Peyer's patch (tissue), 4 donors: ENCODE results near the gene SLC7A4.

Experiments
- CTCF ChIP-seq, 6 experiments: fragments of 450-650 bp in 4 of 6; fragments of 200-600 bp in 2 of 6; sonication (generic) in 1 of 6; IDR thresholded peaks; one replicate each; pipeline ENCODE4 v1.5.1; 2017 to 2019; ENCODE audit warnings: antibody characterized with exemption in 6 of 6, mild to moderate bottlenecking in 3 of 6, moderate library complexity in 1 of 6
- POLR2A ChIP-seq, 2 donors: fragments of 450-650 bp; IDR thresholded peaks; one replicate each; pipeline ENCODE4 v1.5.1; 2017; ENCODE audit warnings: antibody characterized with exemption in 2 of 2, mild to moderate bottlenecking in 2 of 2, moderate library complexity in 2 of 2

- TF ChIP-seq CTCF (IDR thresholded peaks at IDR 0.05) (no peak), POLR2A (IDR thresholded peaks at IDR 0.05) (no peak)
These were observed 23.1 kb upstream of the SLC7A4 start for GRCh38 chr22:21055564-21055834.
